Urinary bladder (tissue), 4 donors: Measurements from ENCODE around the gene ENTR1. TPM values are rescaled to one million over a fixed set of nuclear protein-coding genes. Genes with fewer than 3 reads are reported as not detected.
"Not testable (repeated sequence)": the region's sequence is repeated elsewhere in the genome, so short reads cannot be mapped to it uniquely, and the experiment has no call there.

ENCODE experiments used
- DNase-seq: peaks from one replicate; pipeline ENCODE4 v3.0.0-alpha.2; 2015; ENCODE audit errors: extremely low spot score
- H3K27ac ChIP-seq: one replicate; pipeline ENCODE4 v1.5.1; 2013; ENCODE audit warnings: low read depth, mild to moderate bottlenecking, moderate library complexity
- H3K36me3 ChIP-seq: one replicate; pipeline ENCODE4 v1.6.1; 2013; ENCODE audit warnings: mild to moderate bottlenecking, moderate library complexity; ENCODE audit not compliant: insufficient read depth
- H3K4me1 ChIP-seq: one replicate; pipeline ENCODE4 v1.6.1; 2013; ENCODE audit warnings: mild to moderate bottlenecking, moderate library complexity; ENCODE audit not compliant: insufficient read depth
- H3K4me3 ChIP-seq: one replicate; pipeline ENCODE4 v1.5.1; 2013; ENCODE audit warnings: low read depth, low read length
- WGBS: extraction: QIAGEN DNeasy Blood & Tissue Kit; methylation state at CpG from one replicate; pipeline ENCODE4 v1.1.7; 2013; 5-methylcytosine and 5-hydroxymethylcytosine counted together
- polyA plus RNA-seq: library from polyadenylated mRNA; stranded (reverse); fragments of 200-250 nt; gene quantifications from one replicate; pipeline ENCODE4 v1.2.3, GENCODE V29; 2013
- total RNA-seq: library from RNA; depleted of rRNA; stranded (reverse); fragments of >200 nt; gene quantifications from one replicate; pipeline ENCODE4 v1.2.3, GENCODE V29; 2014
- donor health status: healthy with polysubstance abuse.
- donor health status: healthy.

ENTR1 gene
- total and polyA plus RNA-seq, 2 donors: 20.4 to 37.5 TPM

GRCh38 chr9:136419092-136419420, 8.6 kb upstream of the ENTR1 start:
- Histone ChIP-seq H3K4me1 (no peaks in the 10 kb centered on the region), H3K4me3 (no peak overlapping the region), H3K27ac (no peak overlapping the region), H3K36me3 (peaks cover 18% of the 10 kb centered on the region)
- no peak for DNase-seq
- WGBS: 94% methylated on average over 12 of the region's 12 CpGs

DNA sequence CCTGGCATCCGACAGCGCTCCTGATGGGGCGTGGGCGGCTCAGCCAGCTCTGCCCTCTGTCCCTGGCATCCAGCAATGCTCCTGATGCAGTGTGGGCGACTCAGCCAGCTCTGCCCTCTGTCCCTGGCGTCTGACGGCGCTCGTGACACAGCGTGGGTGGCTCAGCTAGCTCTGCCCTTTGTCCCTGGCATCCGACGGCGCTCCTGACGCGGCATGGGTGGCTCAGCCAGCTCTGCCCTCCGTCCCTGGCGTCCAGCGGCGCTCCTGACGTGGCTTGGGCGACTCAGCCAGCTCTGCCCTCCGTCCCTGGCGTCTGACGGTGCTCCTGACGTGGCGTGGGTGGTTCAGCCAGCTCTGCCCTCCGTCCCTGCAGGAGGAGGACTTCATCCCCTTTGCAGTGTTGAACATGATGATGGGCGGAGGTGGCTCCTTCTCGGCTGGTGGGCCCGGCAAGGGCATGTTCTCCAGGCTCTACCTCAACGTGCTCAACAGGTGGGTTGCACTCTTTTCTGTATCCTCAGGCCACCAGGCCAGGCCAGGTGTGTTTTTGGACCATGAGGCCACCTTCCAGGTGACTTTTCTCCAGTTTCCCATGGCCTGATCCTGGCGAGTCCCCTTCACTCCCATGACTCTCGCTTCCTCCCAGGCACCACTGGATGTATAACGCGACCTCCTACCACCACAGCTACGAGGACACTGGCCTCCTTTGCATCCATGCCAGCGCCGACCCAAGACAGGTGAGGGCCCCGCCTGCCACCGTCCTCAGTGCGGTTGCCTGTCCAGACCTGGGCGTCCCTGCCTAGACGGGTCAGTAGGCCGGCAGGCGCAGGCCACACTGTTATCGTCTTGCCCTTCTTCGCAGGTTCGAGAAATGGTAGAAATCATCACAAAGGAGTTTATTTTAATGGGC, 8.0 kb upstream of the ENTR1 start:
- Histone ChIP-seq H3K27ac (no peak overlapping the region), H3K36me3 (peaks cover 18% of the 10 kb centered on the region), H3K4me1 (no peaks in the 10 kb centered on the region), H3K4me3 (no peak overlapping the region)
- WGBS: 94% methylated on average over 48 of the region's 48 CpGs
- no peak for DNase-seq

GRCh38 chr9:136416914-136417313, 6.5 kb upstream of the ENTR1 start:
- WGBS: 94% methylated on average over 19 of the region's 19 CpGs
- H3K4me1 ChIP-seq: no peaks in the 10 kb centered on the region
- H3K36me3 ChIP-seq: peaks cover 10% of the 10 kb centered on the region
- no peak overlapping the region for H3K4me3 ChIP-seq
- DNase-seq: no peak
- no peak overlapping the region for H3K27ac ChIP-seq

GRCh38 chr9:136416427-136416826, 6.0 kb upstream of the ENTR1 start:
- Histone ChIP-seq H3K27ac (no peak overlapping the region), H3K4me3 (no peak overlapping the region), H3K4me1 (no peaks in the 10 kb centered on the region), H3K36me3 (peaks cover 9% of the 10 kb centered on the region)
- no peak for DNase-seq
- 91% methylated on average over 8 of the region's 8 CpGs for WGBS

DNA sequence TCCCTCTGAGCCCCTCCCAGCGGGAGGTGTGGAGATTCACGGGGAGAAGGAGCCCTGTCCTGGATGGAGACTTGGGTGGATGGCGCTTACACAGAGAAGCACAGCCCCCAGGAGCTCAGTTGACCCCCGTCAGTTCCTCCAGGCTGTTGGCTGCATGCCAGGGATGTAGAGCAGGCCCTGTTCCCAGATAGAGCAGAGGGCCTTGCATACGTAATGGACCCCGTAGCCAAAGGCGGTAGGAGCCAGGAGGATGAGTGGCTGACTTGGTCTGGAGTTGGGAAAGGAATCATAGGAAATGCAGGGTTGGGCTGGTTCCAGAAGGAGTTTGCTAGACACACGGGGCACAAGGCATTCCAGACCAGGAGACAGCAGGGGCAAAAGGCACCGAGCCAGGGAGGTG, 2.5 kb upstream of the ENTR1 start:
- Histone ChIP-seq H3K27ac (no peak overlapping the region), H3K36me3 (peaks cover 5% of the 10 kb centered on the region), H3K4me3 (no peak overlapping the region), H3K4me1 (no peaks in the 10 kb centered on the region)
- whole genome bisulfite sequencing: 56% methylated on average over 9 of the region's 9 CpGs
- no peak for DNase-seq

DNA sequence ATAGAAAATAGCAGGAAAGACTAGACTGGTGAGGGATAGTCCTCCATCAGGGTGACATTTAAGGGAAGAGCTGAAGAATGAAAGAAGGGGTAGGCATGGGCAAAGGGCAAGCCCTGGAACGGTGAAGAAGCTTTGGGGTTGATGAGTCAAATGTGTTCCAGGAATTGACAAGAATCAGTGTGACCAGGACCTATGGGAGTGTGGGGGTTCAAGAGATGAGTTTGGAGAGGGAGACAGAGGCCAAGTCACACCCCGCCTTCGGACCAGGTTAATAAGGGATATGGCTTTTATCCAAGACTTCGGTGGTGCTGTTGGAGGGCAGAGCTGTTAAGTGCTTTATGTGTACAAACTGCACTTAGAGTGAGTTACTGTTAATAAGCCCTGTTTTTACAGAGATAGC, 964 bp upstream of the ENTR1 start:
- 53% methylated on average over 4 of the region's 4 CpGs for WGBS
- Histone ChIP-seq H3K4me3 (peak overlapping the region; percentile 91), H3K36me3 (peaks cover 4% of the 10 kb centered on the region), H3K27ac (no peak overlapping the region), H3K4me1 (no peaks in the 10 kb centered on the region)
- DNase-seq: no peak

DNA sequence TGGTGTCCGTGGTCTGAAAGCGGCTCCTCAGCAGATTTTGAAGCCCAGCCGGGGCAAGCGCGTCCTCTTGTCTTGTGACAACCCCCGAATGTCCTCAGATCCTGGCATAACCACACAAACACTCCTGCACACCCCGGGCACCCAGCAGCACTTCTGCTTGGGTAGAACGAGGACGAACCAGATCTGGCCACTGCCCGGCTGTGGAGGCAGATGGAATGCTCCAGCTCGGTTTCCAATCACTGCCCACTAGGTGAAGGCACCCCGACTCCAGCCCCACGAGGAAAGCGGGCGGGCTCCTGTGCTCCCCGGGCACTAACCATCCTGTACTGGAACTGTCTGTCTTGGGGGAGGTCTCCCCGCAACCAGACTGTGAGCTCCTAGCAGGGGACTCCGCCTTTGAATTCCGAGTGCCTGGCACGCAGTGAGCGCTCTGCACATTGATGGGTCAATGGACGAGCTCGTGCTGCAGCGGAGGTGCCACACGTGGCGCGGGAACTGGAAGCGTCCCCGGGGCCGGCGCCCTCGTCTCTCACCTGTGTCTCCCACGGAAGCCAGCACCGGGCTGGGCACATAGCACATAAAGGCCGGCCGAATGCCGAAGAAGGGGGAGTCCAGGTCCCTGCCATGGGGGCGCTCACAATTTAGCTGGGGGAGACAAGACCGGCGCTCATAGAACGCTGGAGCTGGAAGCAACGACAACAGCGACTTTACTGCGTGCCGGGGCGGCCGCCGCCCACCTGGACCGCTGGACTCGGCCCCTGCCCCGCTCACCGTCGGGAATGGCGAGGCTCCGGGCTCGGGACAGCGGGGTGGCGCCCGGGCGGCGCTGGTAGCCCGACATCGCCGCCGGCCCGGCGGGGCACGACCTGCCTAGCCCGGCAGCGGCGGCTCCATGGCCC, 608 bp downstream of the ENTR1 start:
- 9% methylated on average over 71 of the region's 71 CpGs for WGBS
- Histone ChIP-seq H3K4me3 (peak overlapping the region; percentile 91), H3K4me1 (no peaks in the 10 kb centered on the region), H3K36me3 (peaks cover 2% of the 10 kb centered on the region), H3K27ac (no peak overlapping the region)
- DNase-seq: no peak

DNA sequence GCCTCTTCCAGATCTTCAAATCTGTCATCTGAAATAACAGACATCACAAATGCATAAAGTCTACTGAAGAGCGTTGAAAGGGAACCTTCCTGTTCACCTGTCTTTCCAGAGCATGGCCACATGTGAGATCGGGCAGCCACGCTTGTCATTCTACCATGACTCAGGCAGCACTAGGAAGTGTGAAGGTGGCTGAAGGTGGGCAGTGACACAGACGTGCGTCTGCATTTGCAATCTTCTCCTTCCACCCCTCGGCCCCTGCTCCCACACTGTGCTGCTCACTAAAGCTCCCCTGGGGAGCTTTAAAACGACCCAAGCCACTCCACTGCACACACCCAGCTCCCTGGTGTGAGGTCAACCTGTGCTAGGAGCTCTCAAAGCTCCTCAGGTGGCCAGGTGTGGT, 2.5 kb downstream of the ENTR1 start:
- H3K4me1 ChIP-seq: no peaks in the 10 kb centered on the region
- peaks cover 2% of the 10 kb centered on the region for H3K36me3 ChIP-seq
- WGBS: 89% methylated on average over 7 of the region's 7 CpGs
- H3K27ac ChIP-seq: no peak overlapping the region
- DNase-seq: no peak
- H3K4me3 ChIP-seq: no peak overlapping the region

- DNase-seq, H3K27ac ChIP-seq, H3K36me3 ChIP-seq, H3K4me3 ChIP-seq, H3K4me1 ChIP-seq: not testable (repeated sequence)
- 94% methylated on average over 28 of the region's 28 CpGs for WGBS
These were observed 3.4 kb downstream of the ENTR1 start for GRCh38 chr9:136407061-136407460.

- not testable (repeated sequence) for DNase-seq, H3K27ac ChIP-seq, H3K4me1 ChIP-seq, H3K4me3 ChIP-seq, H3K36me3 ChIP-seq
- 91% methylated on average over 10 of the region's 10 CpGs for WGBS
These were observed 4.5 kb downstream of the ENTR1 start for GRCh38 chr9:136405904-136406303.

- no peaks in the 10 kb centered on the region for H3K4me1 ChIP-seq
- no peak overlapping the region for H3K27ac ChIP-seq
- no peak for DNase-seq
- WGBS: 88% methylated on average over 7 of the region's 7 CpGs
- no peaks in the 10 kb centered on the region for H3K36me3 ChIP-seq
- no peak overlapping the region for H3K4me3 ChIP-seq
These were observed 4.9 kb downstream of the ENTR1 start for GRCh38 chr9:136405481-136405880.

DNA sequence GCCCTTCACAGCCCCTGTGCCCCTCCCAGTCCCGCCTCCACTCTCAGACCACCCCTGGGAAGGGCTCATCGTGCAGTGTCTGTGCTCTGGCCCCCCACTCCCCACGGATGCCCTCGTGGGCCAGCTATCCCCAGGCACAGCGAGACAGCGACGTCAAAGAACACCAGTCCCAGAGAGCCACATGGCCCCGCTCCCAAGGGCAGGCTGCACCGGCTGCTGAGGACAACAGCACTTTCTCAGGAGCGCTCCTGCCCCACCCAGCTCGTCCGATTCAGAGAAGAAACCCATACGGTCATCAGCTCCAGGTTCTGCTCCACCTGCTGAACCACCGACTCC, 5.6 kb downstream of the ENTR1 start:
- no peak for DNase-seq
- H3K4me1 ChIP-seq: no peaks in the 10 kb centered on the region
- 87% methylated on average over 14 of the region's 14 CpGs for WGBS
- H3K4me3 ChIP-seq: no peak overlapping the region
- no peaks in the 10 kb centered on the region for H3K36me3 ChIP-seq
- H3K27ac ChIP-seq: no peak overlapping the region

- Histone ChIP-seq H3K36me3 (no peaks in the 10 kb centered on the region), H3K4me1 (no peaks in the 10 kb centered on the region), H3K27ac (no peak overlapping the region), H3K4me3 (no peak overlapping the region)
- WGBS: 91% methylated on average over 32 of the region's 32 CpGs
- DNase-seq: no peak
These were observed 6.3 kb downstream of the ENTR1 start for GRCh38 chr9:136403915-136404800.
